ENCODE measurements around the gene SLC26A1. TPM values are rescaled to one million over a fixed set of nuclear protein-coding genes. Genes with fewer than 3 reads are reported as not detected.

SLC26A1 gene
- total and polyA plus RNA-seq, 2 of the 13 experiments (the other 11 are each of a cell fraction or from before 2014, with no cell fraction given), result 5.4 to 22.9 TPM

GRCh38 chr4:1002131-1002630 lies 9.0 kb upstream of the SLC26A1 start (continued):
- TF ChIP-seq IRF1 (CRISPR knock-in tag; IDR thresholded peaks at IDR 0.05; ENCODE audit: low read depth) (no peak), HDAC2 (CRISPR knock-in tag; IDR thresholded peaks at IDR 0.05) (no peak), TRIM24 (CRISPR knock-in tag; IDR thresholded peaks at IDR 0.05) (no peak), SAFB2 (CRISPR knock-in tag; IDR thresholded peaks at IDR 0.05; ENCODE audit: borderline replicate concordance, low read depth) (no peak), ZNF558 (CRISPR knock-in tag; IDR thresholded peaks at IDR 0.05; ENCODE audit: borderline replicate concordance) (no peak), ZNF18 (CRISPR knock-in tag; IDR thresholded peaks at IDR 0.05; ENCODE audit: insufficient replicate concordance) (no peak), RXRA (CRISPR knock-in tag; IDR thresholded peaks at IDR 0.05) (no peak), BCL3 (CRISPR knock-in tag; IDR thresholded peaks at IDR 0.05) (no peak), MXD1 (CRISPR knock-in tag; IDR thresholded peaks at IDR 0.05) (no peak), SAP130 (CRISPR knock-in tag; IDR thresholded peaks at IDR 0.05; ENCODE audit: low read depth) (no peak), EZH2 (conservative IDR thresholded peaks at IDR 0.05; ENCODE audit: low read depth, low read length) (no peak), ARHGAP35 (CRISPR knock-in tag; IDR thresholded peaks at IDR 0.05; ENCODE audit: borderline replicate concordance) (no peak), HDAC6 (IDR thresholded peaks at IDR 0.05; ENCODE audit: low read depth, low read length) (no peak), ZSCAN25 (CRISPR knock-in tag; IDR thresholded peaks at IDR 0.05) (no peak), ZNF12 (CRISPR knock-in tag; IDR thresholded peaks at IDR 0.05) (no peak), MXI1 (IDR thresholded peaks at IDR 0.05; ENCODE audit: borderline replicate concordance, low read depth, low read length) (no peak), ZNF616 (CRISPR knock-in tag; IDR thresholded peaks at IDR 0.05; ENCODE audit: low read depth) (no peak), ZNF768 (CRISPR knock-in tag; IDR thresholded peaks at IDR 0.05) (no peak), ZNF761 (CRISPR knock-in tag; conservative IDR thresholded peaks at IDR 0.05) (no peak), ZNF275 (CRISPR knock-in tag; IDR thresholded peaks at IDR 0.05; ENCODE audit: borderline replicate concordance) (no peak), ZNF839 (CRISPR knock-in tag; IDR thresholded peaks at IDR 0.05; ENCODE audit: borderline replicate concordance) (no peak), ZBTB21 (CRISPR knock-in tag; IDR thresholded peaks at IDR 0.05) (no peak), ZMAT5 (CRISPR knock-in tag; IDR thresholded peaks at IDR 0.05; ENCODE audit: borderline replicate concordance, low read depth) (no peak), ZNF691 (CRISPR knock-in tag; IDR thresholded peaks at IDR 0.05; ENCODE audit: borderline replicate concordance, low read depth) (no peak), GTF3A (CRISPR knock-in tag; conservative IDR thresholded peaks at IDR 0.05) (no peak)

Data from HepG2 (cell line).